ENCODE results near the gene HMGN2. TPM values are rescaled to one million over a fixed set of nuclear protein-coding genes. Genes with fewer than 3 reads are reported as not detected.

The HMGN2 gene
- total RNA-seq, 2 experiments from 2014 or later = 743 to 915 TPM

- no peak for DNase-seq
- Mint-ChIP-seq H3K9me3 (ENCODE audit: low read depth) (no peaks in the 10 kb centered on the region), H3K36me3 (peaks cover 17% of the 10 kb centered on the region), H3K27me3 (no peaks in the 10 kb centered on the region), H3K4me3 (no peak overlapping the region), H3K27ac (no peak overlapping the region), H3K4me1 (peaks cover 24% of the 10 kb centered on the region)
- no peak for ATAC-seq
- CTCF ChIA-PET = interaction anchor here (2.1 kb wide), 1 partner anchor 9 kb away, joined by 8 read pairs; no protein-coding TSS in a partner anchor
These were observed 3.3 kb upstream of the HMGN2 start for GRCh38 chr1:26468911-26469310.

GRCh38 chr1:26469558-26469957 is 2.7 kb upstream of the HMGN2 start:
- no peaks in the 10 kb centered on the region for H3K27me3 Mint-ChIP-seq
- CTCF ChIA-PET = interaction anchor here (0.9 to 4.4 kb wide), 14 partner anchors 10 to 431 kb away, joined by 3 to 35 read pairs (median 6); partner anchors contain the start of genes CEP85, DHDDS and GPATCH3
- peaks cover 23% of the 10 kb centered on the region for H3K36me3 Mint-ChIP-seq
- ATAC-seq = no peak
- no peak overlapping the region for H3K4me3 Mint-ChIP-seq
- no peak overlapping the region for H3K27ac Mint-ChIP-seq
- no peaks in the 10 kb centered on the region for H3K9me3 Mint-ChIP-seq (ENCODE audit: low read depth)
- DNase-seq = no peak
- peaks cover 30% of the 10 kb centered on the region for H3K4me1 Mint-ChIP-seq

- H3K27me3 Mint-ChIP-seq = no peaks in the 10 kb centered on the region
- peaks cover 30% of the 10 kb centered on the region for H3K36me3 Mint-ChIP-seq
- CTCF ChIA-PET = interaction anchor here (0.5 to 4.4 kb wide), 28 partner anchors 8 to 476 kb away, joined by 3 to 35 read pairs (median 4); partner anchors contain the start of genes CEP85, DHDDS, GPATCH3 and PDIK1L
- H3K9me3 Mint-ChIP-seq (ENCODE audit: low read depth) = no peaks in the 10 kb centered on the region
- ATAC-seq (no peak), DNase-seq (no peak)
- peaks cover 38% of the 10 kb centered on the region for H3K4me1 Mint-ChIP-seq
- peak overlapping the region; percentile 95 for H3K27ac Mint-ChIP-seq
- H3K4me3 Mint-ChIP-seq = peak overlapping the region; percentile 77
These were observed 1.3 kb upstream of the HMGN2 start for GRCh38 chr1:26470878-26471497.

- Mint-ChIP-seq H3K9me3 (ENCODE audit: low read depth) (no peaks in the 10 kb centered on the region), H3K27ac (peak overlapping the region; percentile 95), H3K4me3 (peak overlapping the region; percentile 77), H3K4me1 (peaks cover 44% of the 10 kb centered on the region), H3K27me3 (no peaks in the 10 kb centered on the region), H3K36me3 (peaks cover 38% of the 10 kb centered on the region)
- ATAC-seq (peak; percentile 32), DNase-seq (peak; percentile 70)
- CTCF ChIA-PET = interaction anchor here (0.6 to 4.4 kb wide), 16 partner anchors 11 to 326 kb away, joined by 3 to 35 read pairs (median 4); partner anchors contain the start of genes CEP85 and DHDDS
These were observed 531 bp upstream of the HMGN2 start for GRCh38 chr1:26471498-26472319.

- no peaks in the 10 kb centered on the region for H3K27me3 Mint-ChIP-seq
- peak overlapping the region; percentile 86 for H3K4me3 Mint-ChIP-seq
- peaks cover 45% of the 10 kb centered on the region for H3K4me1 Mint-ChIP-seq
- peaks cover 42% of the 10 kb centered on the region for H3K36me3 Mint-ChIP-seq
- no peaks in the 10 kb centered on the region for H3K9me3 Mint-ChIP-seq (ENCODE audit: low read depth)
- peak; percentile 74 for ATAC-seq
- peak overlapping the region; percentile 61 for H3K27ac Mint-ChIP-seq
- CTCF ChIA-PET = interaction anchor here (1.6 to 4.4 kb wide), 4 partner anchors 29 to 198 kb away, joined by 3 to 35 read pairs (median 4); no protein-coding TSS in a partner anchor
- DNase-seq = peak; percentile 97
These were observed 933 bp downstream of the HMGN2 start for GRCh38 chr1:26472901-26473845.

GRCh38 chr1:26474818-26475217 is 2.6 kb downstream of the HMGN2 start:
- peak overlapping the region; percentile 86 for H3K4me3 Mint-ChIP-seq
- ATAC-seq (no peak), DNase-seq (no peak)
- H3K27ac Mint-ChIP-seq = peak overlapping the region; percentile 56
- H3K9me3 Mint-ChIP-seq (ENCODE audit: low read depth) = no peaks in the 10 kb centered on the region
- H3K27me3 Mint-ChIP-seq = no peaks in the 10 kb centered on the region
- peaks cover 52% of the 10 kb centered on the region for H3K36me3 Mint-ChIP-seq
- CTCF ChIA-PET = no interaction called here
- H3K4me1 Mint-ChIP-seq = peaks cover 45% of the 10 kb centered on the region

GRCh38 chr1:26475989-26476388 is 3.7 kb downstream of the HMGN2 start:
- H3K9me3 Mint-ChIP-seq (ENCODE audit: low read depth) = no peaks in the 10 kb centered on the region
- peaks cover 52% of the 10 kb centered on the region for H3K36me3 Mint-ChIP-seq
- DNase-seq (no peak), ATAC-seq (no peak)
- peak overlapping the region; percentile 18 for H3K27ac Mint-ChIP-seq
- H3K4me3 Mint-ChIP-seq = no peak overlapping the region
- no peaks in the 10 kb centered on the region for H3K27me3 Mint-ChIP-seq
- H3K4me1 Mint-ChIP-seq = peaks cover 35% of the 10 kb centered on the region
- CTCF ChIA-PET = no interaction called here

- Mint-ChIP-seq H3K27ac (no peak overlapping the region), H3K9me3 (ENCODE audit: low read depth) (no peaks in the 10 kb centered on the region), H3K4me1 (peaks cover 28% of the 10 kb centered on the region), H3K27me3 (no peaks in the 10 kb centered on the region), H3K36me3 (peaks cover 52% of the 10 kb centered on the region), H3K4me3 (no peak overlapping the region)
- DNase-seq = no peak
- CTCF ChIA-PET = no interaction called here
- ATAC-seq = no peak
These were observed 4.7 kb downstream of the HMGN2 start for GRCh38 chr1:26476958-26477357.

- Mint-ChIP-seq H3K27me3 (no peaks in the 10 kb centered on the region), H3K27ac (peak overlapping the region; percentile 42), H3K9me3 (ENCODE audit: low read depth) (no peaks in the 10 kb centered on the region), H3K4me3 (no peak overlapping the region), H3K36me3 (peaks cover 52% of the 10 kb centered on the region), H3K4me1 (peaks cover 28% of the 10 kb centered on the region)
- DNase-seq = no peak
- no peak for ATAC-seq
- CTCF ChIA-PET = no interaction called here
These were observed 5.4 kb downstream of the HMGN2 start for GRCh38 chr1:26477446-26478152.

GRCh38 chr1:26478159-26478558 is 5.9 kb downstream of the HMGN2 start:
- Mint-ChIP-seq H3K4me1 (peaks cover 28% of the 10 kb centered on the region), H3K4me3 (no peak overlapping the region), H3K27me3 (no peaks in the 10 kb centered on the region), H3K36me3 (peaks cover 50% of the 10 kb centered on the region), H3K9me3 (ENCODE audit: low read depth) (no peaks in the 10 kb centered on the region), H3K27ac (no peak overlapping the region)
- DNase-seq = no peak
- ATAC-seq = no peak
- CTCF ChIA-PET = interaction anchor here (1.4 kb wide), 1 partner anchor 8 kb away, joined by 6 read pairs; no protein-coding TSS in a partner anchor

GRCh38 chr1:26478988-26479387 is 6.7 kb downstream of the HMGN2 start:
- Mint-ChIP-seq H3K36me3 (peaks cover 42% of the 10 kb centered on the region), H3K4me1 (peaks cover 20% of the 10 kb centered on the region), H3K27ac (no peak overlapping the region), H3K4me3 (no peak overlapping the region), H3K27me3 (no peaks in the 10 kb centered on the region), H3K9me3 (ENCODE audit: low read depth) (no peaks in the 10 kb centered on the region)
- DNase-seq = no peak
- CTCF ChIA-PET = interaction anchor here (1.4 kb wide), 1 partner anchor 9 kb away, joined by 6 read pairs; no protein-coding TSS in a partner anchor
- ATAC-seq = no peak

- Mint-ChIP-seq H3K27me3 (no peaks in the 10 kb centered on the region), H3K4me1 (no peaks in the 10 kb centered on the region), H3K9me3 (ENCODE audit: low read depth) (no peaks in the 10 kb centered on the region), H3K27ac (no peak overlapping the region), H3K36me3 (peaks cover 11% of the 10 kb centered on the region), H3K4me3 (no peak overlapping the region)
- CTCF ChIA-PET = interaction anchor here (2.0 kb wide), 1 partner anchor 12 kb away, joined by 6 read pairs; no protein-coding TSS in a partner anchor
- ATAC-seq = no peak
- DNase-seq = no peak
These were observed 10.7 kb downstream of the HMGN2 start for GRCh38 chr1:26482921-26483320.

Measured in activated CD8-positive, alpha-beta memory T cell treated with anti-CD3 and anti-CD28 coated beads, Interleukin-2, amount 10 ng/mL, durations not matched to agents 7 days and 5 days (primary cell).